ENCODE measurements around the gene ZNF175. TPM values are rescaled to one million over a fixed set of nuclear protein-coding genes. Genes with fewer than 3 reads are reported as not detected.

ZNF175 gene
- total and polyA plus RNA-seq, 9 of the 15 experiments (the other 6 are each of a cell fraction or from before 2014, with no cell fraction given) = 3.7 to 37.9 (median 14.0) TPM

DNA sequence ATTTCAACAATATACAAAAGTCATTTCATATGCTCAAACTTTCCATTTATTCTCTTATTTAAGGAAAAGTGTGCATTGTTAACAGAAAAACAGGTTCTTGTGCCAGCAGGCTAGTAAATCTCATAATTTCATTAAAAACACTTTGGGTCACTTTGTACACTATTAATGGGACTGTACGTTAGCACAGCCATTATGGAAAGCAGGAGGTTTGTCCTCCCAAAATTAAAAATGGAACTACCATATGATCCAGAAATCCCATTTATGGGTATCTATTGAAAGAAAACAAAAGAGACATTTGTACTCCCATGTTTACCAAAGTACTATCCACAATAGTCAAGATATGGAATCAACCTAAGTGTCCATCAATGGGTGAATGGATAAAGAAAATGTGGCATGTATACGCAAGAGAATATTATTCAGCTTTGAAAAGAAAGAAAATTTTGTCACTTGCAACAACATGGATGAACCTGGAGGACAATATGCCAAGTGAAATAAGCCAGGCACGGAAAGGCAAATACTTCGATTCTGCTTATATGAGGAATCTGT, 31.2 kb upstream of the ZNF175 start (continued):
- TF ChIP-seq, protein P1, sequence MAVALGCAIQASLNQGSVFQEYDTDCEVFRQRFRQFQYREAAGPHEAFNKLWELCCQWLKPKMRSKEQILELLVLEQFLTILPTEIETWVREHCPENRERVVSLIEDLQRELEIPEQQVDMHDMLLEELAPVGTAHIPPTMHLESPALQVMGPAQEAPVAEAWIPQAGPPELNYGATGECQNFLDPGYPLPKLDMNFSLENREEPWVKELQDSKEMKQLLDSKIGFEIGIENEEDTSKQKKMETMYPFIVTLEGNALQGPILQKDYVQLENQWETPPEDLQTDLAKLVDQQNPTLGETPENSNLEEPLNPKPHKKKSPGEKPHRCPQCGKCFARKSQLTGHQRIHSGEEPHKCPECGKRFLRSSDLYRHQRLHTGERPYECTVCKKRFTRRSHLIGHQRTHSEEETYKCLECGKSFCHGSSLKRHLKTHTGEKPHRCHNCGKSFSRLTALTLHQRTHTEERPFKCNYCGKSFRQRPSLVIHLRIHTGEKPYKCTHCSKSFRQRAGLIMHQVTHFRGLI (CRISPR knock-in tag; IDR thresholded peaks at IDR 0.05) = 0 out of 2 replicates have a peak, but pooled peaks have one; percentile 39
- TF ChIP-seq RBFOX2 (IDR thresholded peaks at IDR 0.05; ENCODE audit: low read depth, low read length) = no peak
- no peak for TF ChIP-seq LCOR (CRISPR knock-in tag; IDR thresholded peaks at IDR 0.05)
- TF ChIP-seq, protein P2, sequence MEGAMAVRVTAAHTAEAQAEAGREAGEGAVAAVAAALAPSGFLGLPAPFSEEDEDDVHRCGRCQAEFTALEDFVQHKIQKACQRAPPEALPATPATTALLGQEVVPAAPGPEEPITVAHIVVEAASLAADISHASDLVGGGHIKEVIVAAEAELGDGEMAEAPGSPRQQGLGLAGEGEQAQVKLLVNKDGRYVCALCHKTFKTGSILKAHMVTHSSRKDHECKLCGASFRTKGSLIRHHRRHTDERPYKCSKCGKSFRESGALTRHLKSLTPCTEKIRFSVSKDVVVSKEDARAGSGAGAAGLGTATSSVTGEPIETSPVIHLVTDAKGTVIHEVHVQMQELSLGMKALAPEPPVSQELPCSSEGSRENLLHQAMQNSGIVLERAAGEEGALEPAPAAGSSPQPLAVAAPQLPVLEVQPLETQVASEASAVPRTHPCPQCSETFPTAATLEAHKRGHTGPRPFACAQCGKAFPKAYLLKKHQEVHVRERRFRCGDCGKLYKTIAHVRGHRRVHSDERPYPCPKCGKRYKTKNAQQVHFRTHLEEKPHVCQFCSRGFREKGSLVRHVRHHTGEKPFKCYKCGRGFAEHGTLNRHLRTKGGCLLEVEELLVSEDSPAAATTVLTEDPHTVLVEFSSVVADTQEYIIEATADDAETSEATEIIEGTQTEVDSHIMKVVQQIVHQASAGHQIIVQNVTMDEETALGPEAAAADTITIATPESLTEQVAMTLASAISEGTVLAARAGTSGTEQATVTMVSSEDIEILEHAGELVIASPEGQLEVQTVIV (CRISPR knock-in tag; IDR thresholded peaks at IDR 0.05; ENCODE audit: borderline replicate concordance) = peak; percentile 59; the same call in 1 of the 2 replicates
- TF ChIP-seq, protein P3, sequence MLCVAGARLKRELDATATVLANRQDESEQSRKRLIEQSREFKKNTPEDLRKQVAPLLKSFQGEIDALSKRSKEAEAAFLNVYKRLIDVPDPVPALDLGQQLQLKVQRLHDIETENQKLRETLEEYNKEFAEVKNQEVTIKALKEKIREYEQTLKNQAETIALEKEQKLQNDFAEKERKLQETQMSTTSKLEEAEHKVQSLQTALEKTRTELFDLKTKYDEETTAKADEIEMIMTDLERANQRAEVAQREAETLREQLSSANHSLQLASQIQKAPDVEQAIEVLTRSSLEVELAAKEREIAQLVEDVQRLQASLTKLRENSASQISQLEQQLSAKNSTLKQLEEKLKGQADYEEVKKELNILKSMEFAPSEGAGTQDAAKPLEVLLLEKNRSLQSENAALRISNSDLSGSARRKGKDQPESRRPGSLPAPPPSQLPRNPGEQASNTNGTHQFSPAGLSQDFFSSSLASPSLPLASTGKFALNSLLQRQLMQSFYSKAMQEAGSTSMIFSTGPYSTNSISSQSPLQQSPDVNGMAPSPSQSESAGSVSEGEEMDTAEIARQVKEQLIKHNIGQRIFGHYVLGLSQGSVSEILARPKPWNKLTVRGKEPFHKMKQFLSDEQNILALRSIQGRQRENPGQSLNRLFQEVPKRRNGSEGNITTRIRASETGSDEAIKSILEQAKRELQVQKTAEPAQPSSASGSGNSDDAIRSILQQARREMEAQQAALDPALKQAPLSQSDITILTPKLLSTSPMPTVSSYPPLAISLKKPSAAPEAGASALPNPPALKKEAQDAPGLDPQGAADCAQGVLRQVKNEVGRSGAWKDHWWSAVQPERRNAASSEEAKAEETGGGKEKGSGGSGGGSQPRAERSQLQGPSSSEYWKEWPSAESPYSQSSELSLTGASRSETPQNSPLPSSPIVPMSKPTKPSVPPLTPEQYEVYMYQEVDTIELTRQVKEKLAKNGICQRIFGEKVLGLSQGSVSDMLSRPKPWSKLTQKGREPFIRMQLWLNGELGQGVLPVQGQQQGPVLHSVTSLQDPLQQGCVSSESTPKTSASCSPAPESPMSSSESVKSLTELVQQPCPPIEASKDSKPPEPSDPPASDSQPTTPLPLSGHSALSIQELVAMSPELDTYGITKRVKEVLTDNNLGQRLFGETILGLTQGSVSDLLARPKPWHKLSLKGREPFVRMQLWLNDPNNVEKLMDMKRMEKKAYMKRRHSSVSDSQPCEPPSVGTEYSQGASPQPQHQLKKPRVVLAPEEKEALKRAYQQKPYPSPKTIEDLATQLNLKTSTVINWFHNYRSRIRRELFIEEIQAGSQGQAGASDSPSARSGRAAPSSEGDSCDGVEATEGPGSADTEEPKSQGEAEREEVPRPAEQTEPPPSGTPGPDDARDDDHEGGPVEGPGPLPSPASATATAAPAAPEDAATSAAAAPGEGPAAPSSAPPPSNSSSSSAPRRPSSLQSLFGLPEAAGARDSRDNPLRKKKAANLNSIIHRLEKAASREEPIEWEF (CRISPR knock-in tag; IDR thresholded peaks at IDR 0.05) = no peak
- TF ChIP-seq ZNF76 (CRISPR knock-in tag; IDR thresholded peaks at IDR 0.05; ENCODE audit: borderline replicate concordance) = 0 out of 2 replicates have a peak, but pooled peaks have one; percentile 24
- 0 out of 2 replicates have a peak, but pooled peaks have one; percentile 46 for TF ChIP-seq KAT7 (CRISPR knock-in tag; IDR thresholded peaks at IDR 0.05; ENCODE audit: borderline replicate concordance)
- TF ChIP-seq PTTG1 (tag; IDR thresholded peaks at IDR 0.05; ENCODE audit: low read depth) = 0 out of 2 replicates have a peak, but pooled peaks have one; percentile 59
- peak; percentile 65; the same call in 1 of the 2 replicates for TF ChIP-seq ELF2 (CRISPR knock-in tag; IDR thresholded peaks at IDR 0.05)
- TF ChIP-seq, protein P4, sequence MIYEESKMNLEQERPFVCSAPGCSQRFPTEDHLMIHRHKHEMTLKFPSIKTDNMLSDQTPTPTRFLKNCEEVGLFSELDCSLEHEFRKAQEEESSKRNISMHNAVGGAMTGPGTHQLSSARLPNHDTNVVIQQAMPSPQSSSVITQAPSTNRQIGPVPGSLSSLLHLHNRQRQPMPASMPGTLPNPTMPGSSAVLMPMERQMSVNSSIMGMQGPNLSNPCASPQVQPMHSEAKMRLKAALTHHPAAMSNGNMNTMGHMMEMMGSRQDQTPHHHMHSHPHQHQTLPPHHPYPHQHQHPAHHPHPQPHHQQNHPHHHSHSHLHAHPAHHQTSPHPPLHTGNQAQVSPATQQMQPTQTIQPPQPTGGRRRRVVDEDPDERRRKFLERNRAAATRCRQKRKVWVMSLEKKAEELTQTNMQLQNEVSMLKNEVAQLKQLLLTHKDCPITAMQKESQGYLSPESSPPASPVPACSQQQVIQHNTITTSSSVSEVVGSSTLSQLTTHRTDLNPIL (CRISPR knock-in tag; IDR thresholded peaks at IDR 0.05) = 0 out of 2 replicates have a peak, but pooled peaks have one; percentile 51

All from K562 (cell line).